HG03045 (cell line): Measurements from ENCODE around the gene MIPOL1.
"Not testable (repeated sequence)": the region's sequence is repeated elsewhere in the genome, so short reads cannot be mapped to it uniquely, and the experiment has no call there.

Source experiments
- ATAC-seq: cut with Tn5 transposase; IDR thresholded peaks from one replicate; pipeline ENCODE4 v1.9.1; 2021; ENCODE audit warnings: mild to moderate bottlenecking, moderate library complexity; ENCODE audit not compliant: unreplicated experiment

Gene MIPOL1, protein sequence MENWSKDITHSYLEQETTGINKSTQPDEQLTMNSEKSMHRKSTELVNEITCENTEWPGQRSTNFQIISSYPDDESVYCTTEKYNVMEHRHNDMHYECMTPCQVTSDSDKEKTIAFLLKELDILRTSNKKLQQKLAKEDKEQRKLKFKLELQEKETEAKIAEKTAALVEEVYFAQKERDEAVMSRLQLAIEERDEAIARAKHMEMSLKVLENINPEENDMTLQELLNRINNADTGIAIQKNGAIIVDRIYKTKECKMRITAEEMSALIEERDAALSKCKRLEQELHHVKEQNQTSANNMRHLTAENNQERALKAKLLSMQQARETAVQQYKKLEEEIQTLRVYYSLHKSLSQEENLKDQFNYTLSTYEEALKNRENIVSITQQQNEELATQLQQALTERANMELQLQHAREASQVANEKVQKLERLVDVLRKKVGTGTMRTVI

DNA sequence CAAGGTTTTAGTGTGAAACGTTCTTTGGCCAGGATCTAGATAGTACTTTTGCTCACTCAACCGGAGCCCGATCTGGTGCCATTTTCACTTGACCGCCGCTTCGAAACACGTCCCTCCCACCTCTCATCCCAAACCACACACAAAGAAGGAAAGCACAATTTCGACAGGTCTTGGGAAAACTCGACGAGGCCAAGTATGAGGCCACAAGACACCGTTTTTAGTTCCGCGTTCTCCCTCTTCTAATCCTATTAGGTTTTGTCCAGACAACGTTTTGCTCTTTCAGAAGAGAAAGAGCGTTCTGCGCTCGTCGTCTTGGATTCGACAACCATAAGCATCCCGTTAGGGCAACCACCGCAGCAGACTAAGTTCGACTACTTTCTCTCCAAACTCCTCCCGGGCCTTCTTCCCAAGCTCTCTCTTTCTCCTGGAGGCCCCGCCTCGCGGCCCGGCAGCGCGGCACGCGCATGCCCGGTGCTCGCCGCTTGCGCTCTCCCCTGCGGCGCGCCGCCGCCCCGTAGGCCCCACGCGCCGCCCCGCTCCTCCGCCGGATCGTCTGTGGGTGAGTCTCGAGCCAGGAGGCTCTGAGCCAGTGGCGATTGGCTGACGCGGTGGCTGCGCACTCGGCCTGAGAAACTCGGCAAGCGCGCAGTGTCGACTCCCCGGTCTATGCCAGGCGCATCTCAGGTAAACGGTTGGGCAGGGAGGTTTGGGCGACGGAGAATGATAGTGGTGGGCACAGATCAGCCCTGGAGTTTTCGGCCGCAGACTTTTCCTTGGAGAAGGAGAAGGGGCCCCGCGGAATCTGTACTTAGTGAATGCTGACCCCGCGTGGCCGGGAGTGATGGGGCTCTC lies at the start of gene MIPOL1:
Gene MIPOL1, plus strand, starts transcription at position 517 of the 852 bp plus-strand sequence. CDS start 49,952 bp downstream, outside the sequence.
- ATAC-seq = no peak

DNA sequence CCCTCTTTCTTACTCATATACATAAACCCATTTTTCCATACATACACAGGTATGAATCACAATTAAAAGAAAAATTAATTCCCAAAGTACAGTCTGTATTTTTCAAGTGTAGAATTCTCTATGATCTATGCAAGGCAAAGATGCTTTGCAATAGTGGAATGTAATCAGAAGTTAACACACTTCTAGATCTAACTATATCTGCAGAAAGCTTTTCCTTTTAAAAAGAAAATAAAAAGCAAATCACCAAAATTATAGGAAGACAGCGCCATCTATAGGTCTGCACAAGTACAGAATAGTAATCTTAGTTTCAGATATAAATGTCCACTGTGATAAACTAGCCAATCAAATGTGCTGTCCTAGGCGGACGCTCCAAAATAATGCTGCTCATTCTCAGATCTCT lies 47.3 kb upstream of the MIPOL1 start:
- ATAC-seq = no peak

DNA sequence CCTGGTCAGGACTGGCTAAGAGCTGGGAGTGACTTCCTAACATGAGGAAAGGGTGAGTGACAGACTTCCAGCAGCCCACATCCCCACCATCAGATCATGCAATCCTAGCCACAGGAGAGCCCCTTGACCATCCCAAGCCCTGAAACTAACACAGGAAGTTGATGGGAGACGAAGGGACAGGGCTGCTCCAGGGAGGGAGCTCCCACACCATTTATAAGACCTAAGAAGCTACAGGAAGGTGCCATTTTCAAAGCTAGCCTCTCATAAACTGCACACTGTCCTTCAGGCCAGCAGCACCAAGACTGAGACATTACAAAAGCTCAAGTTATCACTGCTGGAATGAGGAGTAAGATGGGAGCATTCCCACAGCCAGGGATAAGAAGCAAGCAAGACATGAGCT lies 44.7 kb upstream of the MIPOL1 start:
- no peak for ATAC-seq

DNA sequence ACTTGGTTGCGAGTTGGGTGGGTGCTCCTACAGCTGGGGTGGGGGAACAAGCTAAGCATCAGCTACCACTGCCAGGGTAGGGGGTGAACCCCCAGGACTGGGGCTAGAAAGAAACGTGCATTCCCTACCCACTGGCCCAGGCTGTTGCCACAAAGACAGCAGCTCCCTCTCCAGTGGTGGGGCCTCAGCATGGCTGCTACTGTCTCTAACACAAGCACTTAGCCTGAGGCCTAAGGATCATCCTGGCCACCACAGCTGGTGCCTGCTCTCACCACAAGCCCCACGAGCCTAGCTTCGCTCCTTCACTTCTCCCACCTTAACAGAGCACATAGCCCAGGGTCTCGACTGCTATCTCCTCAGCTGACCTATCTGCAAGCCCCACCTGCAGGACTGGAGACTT lies 44.3 kb upstream of the MIPOL1 start:
- no peak for ATAC-seq

DNA sequence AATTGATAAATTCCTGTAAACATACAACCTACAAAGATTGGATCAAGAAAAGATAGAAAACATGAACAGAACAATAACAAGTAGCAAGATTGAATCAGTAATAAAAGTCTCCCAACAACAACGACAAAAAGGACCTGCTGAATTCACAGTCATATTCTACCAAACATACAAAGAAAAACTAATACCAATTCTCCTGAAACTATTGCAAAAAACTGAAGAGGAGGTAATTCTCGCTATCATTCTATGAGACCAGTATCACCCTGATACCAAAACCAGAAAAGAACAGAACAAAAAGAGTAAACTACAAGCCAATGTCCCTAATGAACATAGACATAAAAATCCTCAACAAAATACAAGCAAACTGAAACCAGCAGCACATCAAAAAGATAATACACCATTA lies 39.8 kb upstream of the MIPOL1 start:
- ATAC-seq = no peak

DNA sequence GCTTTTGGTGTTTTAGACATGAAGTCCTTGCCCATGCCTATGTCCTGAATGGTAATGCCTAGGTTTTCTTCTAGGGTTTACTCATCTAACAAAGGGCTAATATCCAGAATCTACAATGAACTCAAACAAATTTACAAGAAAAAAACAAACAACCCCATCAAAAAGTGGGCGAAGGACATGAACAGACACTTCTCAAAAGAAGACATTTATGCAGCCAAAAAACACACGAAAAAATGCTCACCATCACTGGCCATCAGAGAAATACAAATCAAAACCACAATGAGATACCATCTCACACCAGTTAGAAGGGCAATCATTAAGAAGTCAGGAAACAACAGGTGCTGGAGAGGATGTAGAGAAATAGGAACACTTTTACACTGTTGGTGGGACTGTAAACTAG lies 35.4 kb upstream of the MIPOL1 start:
- ATAC-seq = not testable (repeated sequence)

DNA sequence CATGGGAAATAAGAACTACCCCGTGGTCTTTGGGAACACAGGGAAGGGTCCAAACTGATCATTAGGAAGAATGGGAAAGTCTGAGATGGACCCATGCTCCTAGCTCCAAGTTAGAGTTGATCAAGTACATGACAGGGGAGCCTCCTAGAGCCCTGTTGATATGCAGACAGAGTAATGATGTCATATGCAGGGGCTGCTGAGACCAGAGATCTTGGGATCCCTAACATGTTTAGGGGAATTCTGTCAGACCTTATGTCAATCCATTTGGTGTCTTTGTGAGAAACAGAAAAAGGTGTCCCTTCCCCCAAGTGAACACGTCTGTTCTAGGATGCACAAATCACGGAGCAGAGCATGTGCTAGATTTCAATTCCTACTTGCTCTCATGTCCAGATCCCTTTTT lies 31.9 kb upstream of the MIPOL1 start:
- no peak for ATAC-seq

DNA sequence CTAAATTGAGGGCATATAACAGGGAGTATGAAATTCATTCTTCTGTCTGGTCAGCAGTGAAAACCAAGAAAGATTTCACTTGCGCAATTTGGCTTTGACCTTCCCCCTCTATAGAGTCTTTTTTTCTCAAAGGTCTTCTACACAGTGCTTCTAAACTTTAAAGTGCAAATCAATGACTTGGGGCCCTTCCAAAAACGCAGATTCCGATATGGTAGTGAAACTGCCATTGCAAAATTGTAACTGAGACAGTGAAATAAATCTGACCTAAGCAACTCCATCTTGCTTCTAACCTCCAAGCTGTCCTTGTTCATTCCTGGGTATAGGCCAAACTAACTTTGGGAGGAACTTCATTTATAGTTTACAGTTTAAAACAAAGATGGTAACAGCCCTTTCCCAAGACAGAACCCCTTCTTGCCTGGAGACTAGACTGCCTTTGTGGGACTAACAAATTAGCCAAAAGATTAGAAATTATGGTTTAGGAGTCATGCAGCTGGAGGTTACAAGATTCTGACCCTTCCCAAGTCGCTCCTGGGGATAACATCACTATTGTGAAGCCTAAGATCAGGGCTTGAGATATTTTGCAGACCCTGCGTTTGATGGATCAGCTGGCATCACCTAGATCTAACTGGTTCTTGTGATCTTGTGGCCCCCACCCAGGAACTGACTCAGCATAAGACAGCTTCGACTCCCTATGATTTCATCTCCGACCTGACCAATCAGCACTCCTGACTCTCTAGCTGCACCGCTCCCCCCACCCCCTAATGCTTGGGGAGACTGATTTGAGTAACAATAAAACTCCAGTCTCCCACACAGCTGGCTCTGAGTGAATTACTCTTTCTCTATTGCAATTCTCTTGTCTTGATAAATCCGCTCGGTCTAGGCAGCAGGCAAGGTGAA lies 30.3 kb upstream of the MIPOL1 start:
- ATAC-seq = no peak

DNA sequence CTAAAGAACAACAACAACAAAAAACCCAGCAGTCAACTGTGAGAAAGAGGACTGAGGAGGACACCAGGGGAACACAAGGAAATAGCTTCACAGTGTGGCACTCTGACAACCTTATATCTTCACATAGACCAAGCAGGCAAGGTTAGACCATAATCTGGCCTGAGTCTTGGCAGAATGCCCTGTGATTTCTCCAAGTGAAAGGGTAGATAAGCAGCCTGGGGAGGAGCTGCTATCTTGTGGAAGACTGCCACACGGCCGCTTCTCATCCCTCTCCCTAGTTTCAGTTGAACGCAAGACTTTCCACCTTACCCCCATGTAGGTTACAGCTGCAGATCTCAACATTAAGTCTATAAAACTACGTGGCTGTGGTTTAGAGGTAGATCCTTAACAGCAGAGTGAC lies 29.0 kb upstream of the MIPOL1 start:
- ATAC-seq = no peak

DNA sequence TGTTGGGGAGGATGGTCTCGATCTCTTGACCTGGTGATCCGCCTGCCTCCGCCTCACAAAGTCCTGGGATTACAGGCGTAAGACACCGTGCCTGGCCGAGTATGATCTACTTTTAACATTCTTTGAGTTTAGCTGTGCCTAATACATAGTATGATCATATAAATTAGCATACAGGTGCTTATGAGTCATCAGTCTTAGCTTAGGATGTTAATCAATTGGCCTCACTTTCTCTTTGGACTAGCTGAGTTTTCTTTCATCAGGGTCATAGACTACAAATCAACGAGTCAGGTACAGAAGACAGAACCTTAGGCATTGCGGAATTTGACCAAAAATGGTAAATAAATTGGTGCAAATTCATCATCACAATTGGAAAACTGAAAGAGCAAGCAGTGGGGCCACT lies 27.5 kb upstream of the MIPOL1 start:
- no peak for ATAC-seq

DNA sequence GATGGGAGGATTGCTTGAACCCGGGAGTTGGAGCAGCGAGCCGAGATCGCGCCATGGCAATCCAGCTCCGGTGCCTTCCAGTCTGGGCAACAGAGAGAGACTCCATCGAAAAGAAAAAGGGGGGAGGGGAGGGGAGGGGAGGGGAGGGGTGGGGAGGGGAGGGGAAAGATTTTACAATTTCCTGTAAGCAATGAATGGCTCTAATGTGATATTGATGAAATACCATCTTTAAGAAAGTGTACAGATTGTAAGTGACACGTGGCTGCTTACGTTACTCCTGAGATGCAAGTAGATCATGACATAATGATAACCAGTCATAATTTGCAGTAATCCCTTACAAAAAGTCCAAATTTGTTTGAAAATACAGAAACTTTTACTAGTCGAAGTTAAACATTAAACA lies 26.7 kb upstream of the MIPOL1 start:
- ATAC-seq = no peak

DNA sequence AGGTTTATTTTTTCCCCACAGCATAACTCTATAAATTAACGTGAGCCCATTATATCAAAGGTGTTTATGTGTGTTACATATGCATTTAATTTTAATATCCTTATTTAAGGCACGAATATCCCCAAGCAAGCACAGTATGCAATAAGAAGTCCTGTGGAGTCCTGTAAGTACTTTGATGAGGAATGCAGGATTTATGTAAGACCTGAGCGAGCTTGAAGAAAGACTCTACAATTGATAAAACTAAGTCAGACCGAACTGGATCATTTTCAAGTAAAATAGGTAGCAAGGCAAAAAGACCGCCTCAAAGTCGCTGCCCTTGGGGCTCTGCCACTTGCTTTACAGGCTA lies 26.1 kb upstream of the MIPOL1 start:
- no peak for ATAC-seq

DNA sequence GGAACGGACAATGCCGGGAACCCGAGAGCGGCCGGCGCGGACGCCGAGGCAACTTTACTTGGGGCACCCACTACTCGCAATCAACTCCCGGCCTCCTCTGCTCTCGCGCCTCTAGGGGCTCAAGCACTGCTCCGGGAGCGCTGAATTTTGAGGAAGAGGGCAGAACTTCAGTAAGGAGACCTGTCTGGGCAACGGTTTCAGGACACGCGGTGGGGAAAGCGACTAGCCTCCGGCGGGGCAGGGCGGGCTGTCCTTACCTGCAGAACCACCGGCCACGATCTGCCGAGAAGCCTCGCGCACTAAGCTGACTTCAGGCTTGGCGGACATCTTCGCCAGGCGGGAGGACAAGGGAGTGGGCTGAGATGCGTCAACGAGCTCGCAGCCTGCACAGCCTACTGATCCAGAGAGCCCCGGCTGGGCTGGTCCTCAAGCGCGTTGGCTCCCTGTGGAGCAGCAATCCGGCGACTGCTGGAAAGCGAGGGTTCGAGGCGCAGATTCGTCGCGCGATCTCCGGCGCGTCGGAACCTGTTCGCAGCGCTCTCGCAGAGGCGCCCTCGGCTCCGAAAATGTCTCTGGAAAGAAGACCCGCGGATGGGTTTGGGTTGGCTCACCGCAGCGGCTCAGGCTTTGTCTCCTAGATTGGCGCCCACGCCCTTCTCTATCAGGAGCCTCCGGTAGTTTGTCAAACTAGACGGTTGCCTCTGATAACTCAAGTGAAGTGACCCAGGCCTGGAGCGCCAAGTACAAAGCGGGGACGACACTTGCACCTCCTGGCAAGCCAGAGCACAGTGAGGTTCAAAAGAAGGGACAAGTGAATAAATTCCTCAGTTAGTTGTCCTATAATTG lies 25.5 kb upstream of the MIPOL1 start, which contains the start of gene SLC25A21:
Gene SLC25A21, minus strand, starts transcription at position 583 of the 846 bp plus-strand sequence.
- no peak for ATAC-seq

DNA sequence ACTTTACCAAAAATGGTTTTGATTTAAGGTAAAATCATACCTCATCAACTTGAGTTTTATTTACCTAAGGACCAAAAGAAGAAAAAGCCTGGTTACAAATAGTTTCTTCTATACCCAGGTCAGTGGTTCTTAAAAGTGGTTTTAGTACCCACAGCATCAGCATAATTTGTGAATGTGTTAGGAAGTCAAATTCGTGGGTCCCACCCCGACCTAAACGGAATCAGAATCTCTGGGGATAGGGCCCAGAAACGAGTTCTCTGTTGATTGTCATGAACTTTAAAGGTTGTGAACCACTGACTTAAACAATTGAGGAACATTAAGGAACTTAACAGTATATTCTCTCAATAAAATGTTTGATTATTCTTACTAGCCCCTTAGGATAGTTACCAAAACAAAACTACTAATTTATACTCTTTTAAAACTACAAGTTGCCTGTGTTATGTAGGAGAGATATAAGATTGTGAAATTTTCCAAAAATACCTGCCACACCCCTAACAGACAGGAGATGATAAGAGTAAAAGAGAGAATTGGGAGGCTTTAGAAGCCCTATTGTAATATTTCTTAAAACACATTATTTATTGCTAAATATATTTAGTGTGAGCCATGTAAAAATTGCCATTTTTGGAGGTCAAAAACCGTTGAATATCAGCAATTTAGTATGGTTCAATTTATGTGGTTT lies 24.7 kb upstream of the MIPOL1 start:
- ATAC-seq = no peak

DNA sequence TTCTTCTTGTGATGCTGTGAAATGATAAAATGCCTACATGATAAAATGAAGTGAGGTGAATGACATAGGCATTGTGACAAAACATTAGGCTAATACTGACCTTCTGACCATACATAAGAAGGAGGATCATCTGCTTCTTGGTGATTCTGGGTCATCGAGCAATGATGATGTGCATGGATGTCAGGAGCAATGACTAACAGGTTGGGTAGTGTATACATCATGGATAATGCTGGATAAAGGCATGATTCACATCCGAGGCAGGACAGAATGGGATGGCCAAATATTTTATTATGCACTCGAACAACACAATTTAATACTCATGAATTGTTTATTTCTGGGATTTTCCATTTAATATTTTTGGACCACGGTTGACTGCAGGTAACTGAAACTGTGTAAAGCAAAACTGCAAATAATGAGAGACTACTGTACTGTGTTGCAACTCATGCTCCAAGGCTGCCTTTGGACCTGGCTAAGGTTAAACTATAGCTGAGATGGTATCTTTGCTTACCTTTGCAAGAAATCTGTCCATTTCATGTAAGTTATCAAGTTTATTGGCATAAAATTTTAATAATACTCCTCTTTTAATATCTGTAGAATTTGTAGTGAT lies 17.7 kb upstream of the MIPOL1 start:
- ATAC-seq = no peak

DNA sequence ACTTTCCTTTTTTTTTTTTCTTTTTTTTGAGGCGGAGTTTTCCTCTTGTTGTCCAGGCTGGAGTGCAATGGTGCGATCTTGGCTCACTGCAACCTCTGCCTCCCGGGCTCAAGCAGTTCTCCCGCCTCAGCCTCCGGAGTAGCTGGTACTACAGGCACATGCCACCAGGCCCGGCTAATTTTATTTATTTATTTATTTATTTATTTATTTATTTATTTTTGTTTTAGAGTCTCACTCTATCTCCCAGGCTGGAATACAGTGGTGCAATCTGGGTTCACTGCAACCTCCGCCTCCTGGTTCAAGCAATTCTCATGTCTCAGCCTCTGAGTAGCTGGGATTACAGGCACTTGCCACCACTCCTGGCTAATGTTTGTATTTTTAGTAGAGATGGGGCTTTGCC lies 16.9 kb upstream of the MIPOL1 start:
- not testable (repeated sequence) for ATAC-seq

DNA sequence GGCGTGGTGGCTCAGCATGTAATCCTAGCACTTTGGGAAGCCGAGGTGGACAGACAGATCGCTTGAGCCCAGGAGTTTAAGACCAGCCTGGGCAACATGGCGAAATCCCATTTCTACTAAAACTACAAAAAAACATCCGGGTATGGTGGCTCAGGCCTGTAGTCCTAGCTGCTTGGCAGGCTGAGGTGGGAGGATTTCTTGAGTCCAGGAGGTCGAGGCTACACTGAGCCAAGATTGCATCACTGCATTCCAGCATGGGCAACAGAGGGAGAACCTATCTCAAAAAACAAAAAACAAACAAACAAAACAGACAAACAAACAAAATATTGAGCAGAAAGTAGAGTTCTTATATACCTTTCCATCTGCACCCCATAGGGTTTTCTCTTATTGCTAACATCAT lies 16.3 kb upstream of the MIPOL1 start:
- no peak for ATAC-seq

DNA sequence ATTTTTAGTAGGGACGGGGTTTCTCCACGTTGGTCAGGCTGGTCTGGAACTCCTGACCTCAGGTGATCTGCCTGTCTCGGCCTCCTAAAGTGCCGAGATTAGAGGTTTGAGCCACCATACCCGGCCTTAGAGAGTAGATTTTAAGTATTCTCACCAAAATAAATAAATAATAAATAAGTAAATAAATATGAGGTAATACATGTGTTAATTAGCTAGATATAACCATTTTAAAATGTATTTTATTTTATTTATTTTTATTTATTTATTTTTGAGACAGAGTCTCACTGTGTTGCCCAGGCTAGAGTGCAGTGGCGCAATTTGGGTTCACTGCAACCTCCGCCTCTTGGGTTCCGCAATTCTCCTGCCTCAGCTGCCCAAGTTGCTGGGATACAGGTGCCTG lies 13.2 kb upstream of the MIPOL1 start:
- not testable (repeated sequence) for ATAC-seq

DNA sequence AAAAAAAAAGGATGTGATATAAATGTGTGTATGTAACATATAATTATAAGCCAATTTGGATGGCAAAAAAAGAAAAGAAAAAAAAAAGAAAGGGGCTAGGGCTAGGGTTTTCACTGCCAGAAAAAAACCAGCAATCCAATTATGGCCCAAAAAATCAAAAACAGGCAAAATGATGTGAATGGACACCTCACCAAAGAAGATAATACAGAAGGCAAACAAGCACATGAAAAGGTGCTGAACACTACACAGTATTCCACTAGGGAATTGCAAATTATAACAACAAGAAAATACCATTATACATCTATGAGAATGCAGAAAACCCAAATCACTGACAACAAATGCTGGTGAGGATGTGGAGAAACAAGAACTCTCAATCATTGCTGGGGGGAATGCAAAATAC lies 12.1 kb upstream of the MIPOL1 start:
- ATAC-seq = no peak
